Neural progenitor cell (in vitro differentiated cells): ENCODE data around the gene ARHGAP15.

Experiments used
- CTCF ChIP-seq: fragments of 200-600 bp; sonication (generic); IDR thresholded peaks from 2 replicates; pipeline ENCODE4 v1.5.1; 2017; ENCODE audit warnings: antibody characterized with exemption, mild to moderate bottlenecking
- EZH2 ChIP-seq: fragments of 200-600 bp; sonication (generic); IDR thresholded peaks from 2 replicates; pipeline ENCODE4 v1.6.1; 2017; ENCODE audit warnings: antibody characterized with exemption, mild to moderate bottlenecking, moderate library complexity
- EZH2phosphoT487 ChIP-seq: fragments of 200-600 bp; sonication (generic); IDR thresholded peaks from 2 replicates; pipeline ENCODE4 v1.6.1; 2017; ENCODE audit warnings: antibody characterized with exemption

DNA sequence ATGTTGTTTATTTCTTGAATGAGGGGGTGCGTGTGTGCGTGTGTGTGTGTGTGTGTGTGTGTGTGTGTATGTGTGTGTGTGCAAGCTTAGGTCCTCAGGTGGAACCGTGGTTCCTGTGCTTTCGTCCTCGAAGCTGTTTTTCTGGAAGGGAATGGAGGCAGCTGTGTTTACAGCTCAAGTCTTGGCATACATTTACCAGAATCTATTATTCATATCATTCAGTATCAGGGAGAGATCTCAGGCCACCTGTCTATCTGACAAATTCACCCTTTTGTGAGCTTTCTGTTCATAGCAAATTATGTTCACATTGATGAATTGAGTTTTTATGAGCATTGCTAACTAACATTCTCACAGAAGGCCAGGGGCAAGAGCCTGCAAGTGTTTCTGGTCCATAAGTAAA, 550.4 kb downstream of the ARHGAP15 start:
- TF ChIP-seq EZH2 (no peak), CTCF (no peak), EZH2phosphoT487 (no peak)
